Heart left ventricle (tissue), 16 donors: ENCODE measurements around the gene APOA1. TPM values are rescaled to one million over a fixed set of nuclear protein-coding genes. Genes with fewer than 3 reads are reported as not detected.

ENCODE experiments used
- ATAC-seq, 4 donors: fragments of 200-7000 bp; cut with Tn5 transposase; one replicate each; pipeline ENCODE4 v1.9.1; 2020 to 2022; ENCODE audit warnings: moderate library complexity in 4 of 4, mild to moderate bottlenecking in 3 of 4, moderate number of reproducible peaks in 1 of 4
- DNase-seq, 5 donors: peaks; one replicate each; pipeline ENCODE4 v3.0.0-alpha.2; 2020
- H3K27ac ChIP-seq, 12 donors: fragments of 200-600 bp; sonication (generic) in 4 of 12; one replicate each; pipeline versions ENCODE4 v1.5.0 to v1.8.0; 2016 to 2022; ENCODE audit warnings: mild to moderate bottlenecking in 2 of 12
- H3K27me3 ChIP-seq, 9 donors: fragments of 200-600 bp; sonication (generic) in 2 of 9; one replicate each; pipeline versions ENCODE4 v1.5.1 to v1.8.0; 2016 to 2022; ENCODE audit warnings: mild to moderate bottlenecking in 3 of 9
- H3K36me3 ChIP-seq, 9 donors: fragments of 200-600 bp; sonication (generic) in 2 of 9; one replicate each; pipeline versions ENCODE4 v1.5.0 to v1.8.0; 2018 to 2022; ENCODE audit warnings: mild to moderate bottlenecking in 2 of 9
- H3K4me1 ChIP-seq, 12 donors: fragments of 200-600 bp; sonication (generic) in 4 of 12; one replicate each; pipeline versions ENCODE4 v1.5.0 to v1.8.0; 2016 to 2022; ENCODE audit warnings: mild to moderate bottlenecking in 3 of 12
- H3K4me3 ChIP-seq, 12 donors: fragments of 200-600 bp; sonication (generic) in 4 of 12; one replicate each; pipeline versions ENCODE4 v1.5.0 to v1.8.0; 2017 to 2022; ENCODE audit warnings: mild to moderate bottlenecking in 9 of 12, moderate library complexity in 4 of 12
- H3K9me3 ChIP-seq, 12 donors: fragments of 200-600 bp; sonication (generic) in 4 of 12; one replicate each; pipeline versions ENCODE4 v1.5.0 to v1.8.0; 2016 to 2022; ENCODE audit warnings: mild to moderate bottlenecking in 1 of 12
- CTCF ChIP-seq, 12 donors: fragments of 200-600 bp; sonication (generic) in 4 of 12; IDR thresholded peaks; one replicate each; pipeline versions ENCODE4 v1.5.0 to v1.8.0; 2018 to 2022; ENCODE audit warnings: antibody characterized with exemption in 12 of 12, mild to moderate bottlenecking in 5 of 12
- POLR2A ChIP-seq, 2 donors: fragments of 450-650 bp; IDR thresholded peaks; one replicate each; pipeline ENCODE4 v1.6.1; 2017; ENCODE audit warnings: antibody characterized with exemption in 2 of 2, mild to moderate bottlenecking in 2 of 2, moderate library complexity in 2 of 2
- WGBS, 4 donors: extraction: QIAGEN DNeasy Blood & Tissue Kit in 2 of 4; methylation state at CpG; one replicate each; pipeline versions ENCODE4 v1.1.5 to v1.1.7; 2013 to 2018; 5-methylcytosine and 5-hydroxymethylcytosine counted together
- intact Hi-C, 10 donors: fragments of 100-400 bp; cut with DNase I; formaldehyde crosslinking; loops; one replicate each; pipeline versions ENCODE4 v1.11.1 to v1.14.2; 2022
- polyA plus RNA-seq, 2 donors: library from polyadenylated mRNA; stranded (reverse); fragments of 200-250 nt; gene quantifications; one replicate each; pipeline ENCODE4 v1.2.3, GENCODE V29; 2013
- total RNA-seq, 9 donors: library from RNA; depleted of rRNA in 2 of 9; stranded (reverse); fragments of >200 nt in 2 of 9; fragmentation: NEBNext Ultra II Directional in 3 of 9; extraction: Animal tissue kit (Norgen Biotek cat#: 25700) in 3 of 9; gene quantifications; one replicate each; pipeline versions ENCODE4 v1.1.0 to v1.2.4, GENCODE V29; 2016 to 2023
- donor health status: ischemic (EF 13 %, LVEDD 7.1; RV severe dilation, severe dysfunction).
- donor health status: healthy with polysubstance abuse.
- donor health status: DM: no; HTN: yes; CAD: no.
- donor health status: DM: no; HTN: no; CAD: no.
- donor health status: ischemic (EF 25% LVEDD 6.9; RV normal size, moderate dysfunction).
- donor health status: ischemic (EF 25% LVEDD 5.7; RV mildly dilated, moderate dysfunction).
- donor health status: healthy.
- donor health status: DM: yes; HTN: yes; CAD: no.
- donor health status: ischemic (EF 35%, LVEDD 5.7; RV mildly dilated, moderate dysfunction).
- donor health status: nonischemic (EF 11% LVEDD 7.7; RV severe dilation, severe dysfunction).
- donor health status: DM: yes; HTN: yes; CAD: no.
- donor health status: PGD.
- donor health status: ischemic (EF 29% LVEDD 5.4; RV normal size, mild dysfunction).
- donor health status: nonischemic (EF 23%, LVEDD 6.1; RV moderate dilation, normal function).

Gene APOA1
- total and polyA plus RNA-seq, 11 donors, result 10.0 to 422 (median 61.4) TPM

GRCh38 chr11:116826751-116827431 lies 10.5 kb downstream of the APOA1 start:
- Histone ChIP-seq H3K9me3 (no peaks in the 10 kb centered on the region), H3K27ac (no peak overlapping the region), H3K27me3 (no peaks in the 10 kb centered on the region), H3K4me1 (peaks cover 0 to 5% (median 0%) of the 10 kb centered on the region in 12 donors), H3K36me3 (no peaks in the 10 kb centered on the region), H3K4me3 (no peak overlapping the region)
- 71 to 88% (median 77%) methylated on average over 7 to 9 of the region's 9 CpGs for WGBS, 4 donors
- ATAC-seq, result no peak
- intact Hi-C loops, result no loop called here
- no peak for TF ChIP-seq CTCF (IDR thresholded peaks at IDR 0.05)
- TF ChIP-seq POLR2A (IDR thresholded peaks at IDR 0.05), result no peak
- DNase-seq, result no peak

DNA sequence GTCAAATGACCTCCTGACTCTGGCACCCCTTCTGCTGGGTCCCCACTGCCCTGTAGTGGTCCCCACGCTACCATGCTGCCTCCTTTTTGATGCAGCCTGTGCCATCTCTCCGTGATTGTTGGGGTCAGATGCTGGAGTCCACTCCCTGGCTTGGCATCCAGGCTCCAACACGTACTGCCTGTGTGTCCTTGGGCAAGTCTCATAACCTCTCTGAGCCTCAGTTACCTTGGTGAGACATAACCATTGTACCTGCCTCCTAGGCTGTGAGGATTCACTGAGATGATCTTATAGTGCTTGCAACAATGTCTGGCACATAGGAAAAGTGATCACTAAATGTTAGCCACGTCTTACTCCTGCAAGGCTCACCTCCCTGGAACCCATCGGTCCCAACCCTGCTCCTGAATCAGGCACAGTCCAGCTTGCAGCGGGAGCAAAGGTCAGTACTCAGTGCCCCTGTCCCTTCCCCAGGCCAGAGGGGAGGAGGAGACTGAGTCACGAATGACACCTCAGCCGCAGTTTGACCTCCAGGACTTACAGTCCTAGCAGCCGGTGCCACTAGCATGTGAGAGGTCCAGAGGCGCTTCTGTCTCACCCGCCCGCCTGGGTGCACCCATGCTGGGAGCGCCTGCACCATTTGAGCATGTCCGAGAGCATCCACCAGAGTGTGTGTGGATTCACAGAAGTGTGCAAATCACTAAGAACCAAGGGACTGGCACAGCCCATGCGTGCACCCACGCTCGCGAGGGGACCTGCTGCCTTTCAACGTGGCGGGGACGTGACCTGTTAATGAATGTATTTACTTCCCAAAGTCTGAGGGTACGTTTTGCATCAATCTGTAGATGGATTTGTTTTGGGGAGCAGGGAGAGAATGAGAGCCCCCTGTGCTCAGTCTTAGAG lies 11.3 kb downstream of the APOA1 start:
- intact Hi-C loops, result no loop called here
- DNase-seq, result no peak
- TF ChIP-seq POLR2A (IDR thresholded peaks at IDR 0.05), result no peak
- no peak for TF ChIP-seq CTCF (IDR thresholded peaks at IDR 0.05)

DNA sequence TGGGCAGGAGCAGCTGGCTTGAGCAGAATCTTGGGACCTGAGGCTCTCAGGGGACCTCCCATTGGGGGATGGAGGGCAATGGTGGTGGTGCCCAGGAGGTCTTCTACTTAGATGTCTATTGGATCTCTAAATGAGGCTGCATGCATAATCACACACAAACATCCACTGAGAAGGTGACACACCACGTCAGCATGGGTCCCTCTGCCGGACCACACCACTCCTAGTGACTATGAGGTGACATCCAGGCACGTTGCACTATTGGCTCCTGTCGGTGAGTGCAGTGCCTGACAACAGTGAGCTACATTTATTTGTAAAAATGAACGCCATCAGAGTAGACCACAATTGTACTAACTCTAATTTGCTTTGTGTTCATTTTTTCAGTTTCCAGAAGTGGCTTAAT lies 12.0 kb downstream of the APOA1 start:
- no peak overlapping the region for H3K27ac ChIP-seq

More for the DNA sequence above, 11.3 kb downstream of the APOA1 start:
- H3K27me3 ChIP-seq, result no peaks in the 10 kb centered on the region
- H3K4me1 ChIP-seq, result peaks cover 0 to 5% (median 0%) of the 10 kb centered on the region in 12 donors
- 78 to 87% (median 81%) methylated on average over 19 to 22 of the region's 22 CpGs for WGBS, 4 donors
- no peaks in the 10 kb centered on the region for H3K9me3 ChIP-seq
- H3K4me3 ChIP-seq, result no peak overlapping the region
- ATAC-seq, result no peak
- no peaks in the 10 kb centered on the region for H3K36me3 ChIP-seq
- no peak overlapping the region for H3K27ac ChIP-seq

More for the DNA sequence above, 12.0 kb downstream of the APOA1 start:
- Histone ChIP-seq H3K9me3 (no peaks in the 10 kb centered on the region), H3K4me1 (peaks cover 0 to 5% (median 0%) of the 10 kb centered on the region in 12 donors), H3K4me3 (no peak overlapping the region), H3K27me3 (no peaks in the 10 kb centered on the region), H3K36me3 (no peaks in the 10 kb centered on the region)
- TF ChIP-seq CTCF (IDR thresholded peaks at IDR 0.05), result no peak
- no peak for TF ChIP-seq POLR2A (IDR thresholded peaks at IDR 0.05)
- no peak for DNase-seq
- no peak for ATAC-seq
- WGBS, 4 donors, result 77 to 91% (median 85%) methylated on average over 5 of the region's 5 CpGs
- intact Hi-C loops, result no loop called here
